Measurements from ENCODE around the gene GFOD1.

The GFOD1 gene

DNA sequence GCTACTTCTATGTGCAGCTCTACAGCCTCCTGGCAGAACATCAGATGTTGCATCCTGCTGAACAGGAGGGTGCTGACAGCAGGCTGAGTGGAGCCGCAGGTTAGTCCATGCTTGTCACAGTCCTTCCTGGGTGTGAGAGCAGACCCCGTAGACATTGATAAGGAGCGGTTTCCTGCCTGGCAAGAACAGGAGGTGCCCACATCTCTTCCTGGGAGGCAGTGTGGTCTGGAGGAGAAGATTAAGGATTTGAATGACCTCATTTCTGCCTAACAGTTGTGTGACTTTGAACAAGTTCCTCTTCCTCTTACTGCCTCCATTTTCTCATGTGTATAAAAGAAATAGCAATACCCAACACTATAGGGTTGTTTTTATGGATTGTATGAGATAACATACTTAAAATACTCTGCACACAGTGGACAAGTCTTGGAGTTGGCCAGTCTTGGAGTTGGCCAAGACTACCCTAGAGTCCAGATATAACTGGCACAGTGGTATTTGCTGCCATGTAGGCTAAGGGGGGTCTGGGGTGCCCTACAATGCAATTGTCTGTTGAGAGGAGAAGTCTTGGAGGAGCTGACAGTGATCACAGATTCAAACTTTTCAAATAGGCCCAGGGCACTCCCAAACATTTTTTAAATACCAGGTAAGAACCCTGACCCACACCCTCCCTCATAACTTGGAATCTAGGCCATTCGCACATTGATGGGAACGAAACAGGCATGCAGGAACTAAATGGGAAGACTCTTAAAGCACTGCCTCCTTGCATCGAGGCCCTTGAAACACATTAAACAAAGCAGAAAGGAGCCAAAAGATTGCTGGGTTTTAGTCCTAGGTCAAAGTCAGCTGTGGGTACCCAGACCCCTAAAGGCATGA lies 126.5 kb downstream of the GFOD1 start:
- DNase-seq (ENCODE audit: low read depth in 1 of 2, low spot score in 1 of 2), result no peak

DNA sequence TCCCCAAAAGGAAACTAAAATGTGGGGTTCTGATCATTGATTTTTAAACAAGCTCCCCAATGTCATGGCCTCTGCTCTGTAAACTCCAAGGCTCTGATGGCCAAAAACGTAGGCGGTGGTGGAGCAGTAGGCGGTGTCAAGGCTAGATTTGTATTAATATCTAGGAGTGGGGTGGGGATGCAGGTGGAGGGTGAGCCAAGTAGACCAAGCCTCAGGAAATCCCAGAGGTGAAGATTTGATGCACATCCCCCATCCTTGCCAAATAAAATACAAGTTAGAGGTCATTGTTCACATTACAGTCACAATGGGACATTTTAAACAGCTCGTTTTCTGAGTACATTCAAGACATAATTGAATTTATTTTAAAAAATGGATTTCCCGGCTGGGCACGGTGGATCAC lies 128.1 kb downstream of the GFOD1 start:
- no peak for DNase-seq (ENCODE audit: low read depth in 1 of 2, low spot score in 1 of 2)

DNA sequence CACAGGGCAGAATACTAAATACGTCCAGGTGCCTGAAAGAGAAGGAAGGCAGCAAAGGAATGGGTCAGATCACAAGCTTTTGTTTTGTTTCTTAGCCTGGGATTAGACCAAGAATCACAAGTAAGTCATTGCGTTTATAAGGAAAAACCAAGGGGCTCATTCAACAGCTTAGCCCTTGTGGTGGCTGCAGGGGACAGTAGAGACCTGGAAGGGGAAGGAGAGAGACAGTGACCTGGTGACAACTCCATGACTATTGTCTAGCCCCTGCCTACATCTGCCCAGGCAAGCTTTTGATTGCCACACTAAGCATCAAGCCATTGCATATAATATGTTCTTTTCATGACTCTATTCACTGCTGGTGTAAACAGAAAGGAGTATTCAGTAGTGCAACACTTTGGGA lies 128.9 kb downstream of the GFOD1 start:
- DNase-seq (ENCODE audit: low read depth in 1 of 2, low spot score in 1 of 2), result no peak

DNA sequence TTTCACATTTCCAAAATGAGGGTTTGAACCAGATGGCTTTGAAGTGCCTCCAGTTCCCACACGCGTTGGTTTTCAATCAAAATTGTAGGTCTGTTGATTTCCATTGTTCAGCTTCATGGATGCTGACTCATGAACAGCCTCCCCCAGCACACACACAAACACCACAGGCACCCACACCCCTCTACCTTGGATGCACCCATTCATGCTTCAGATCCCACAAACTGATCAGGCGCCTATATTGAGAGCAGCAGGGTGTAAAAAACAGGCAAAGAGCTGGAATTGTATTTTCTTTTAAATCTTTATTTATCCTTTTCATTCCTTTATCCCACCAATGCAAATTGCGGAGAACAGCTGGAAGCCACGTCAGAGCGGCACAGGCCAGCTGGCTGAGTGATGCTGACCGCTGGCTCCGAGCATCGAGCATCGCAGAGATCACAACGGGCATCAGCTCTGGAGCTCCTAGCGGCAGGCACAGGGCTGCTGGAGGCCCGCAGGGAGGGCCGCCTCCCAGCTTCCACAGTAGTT lies 129.8 kb downstream of the GFOD1 start:
- DNase-seq (ENCODE audit: low read depth in 1 of 2, low spot score in 1 of 2), result no peak

DNA sequence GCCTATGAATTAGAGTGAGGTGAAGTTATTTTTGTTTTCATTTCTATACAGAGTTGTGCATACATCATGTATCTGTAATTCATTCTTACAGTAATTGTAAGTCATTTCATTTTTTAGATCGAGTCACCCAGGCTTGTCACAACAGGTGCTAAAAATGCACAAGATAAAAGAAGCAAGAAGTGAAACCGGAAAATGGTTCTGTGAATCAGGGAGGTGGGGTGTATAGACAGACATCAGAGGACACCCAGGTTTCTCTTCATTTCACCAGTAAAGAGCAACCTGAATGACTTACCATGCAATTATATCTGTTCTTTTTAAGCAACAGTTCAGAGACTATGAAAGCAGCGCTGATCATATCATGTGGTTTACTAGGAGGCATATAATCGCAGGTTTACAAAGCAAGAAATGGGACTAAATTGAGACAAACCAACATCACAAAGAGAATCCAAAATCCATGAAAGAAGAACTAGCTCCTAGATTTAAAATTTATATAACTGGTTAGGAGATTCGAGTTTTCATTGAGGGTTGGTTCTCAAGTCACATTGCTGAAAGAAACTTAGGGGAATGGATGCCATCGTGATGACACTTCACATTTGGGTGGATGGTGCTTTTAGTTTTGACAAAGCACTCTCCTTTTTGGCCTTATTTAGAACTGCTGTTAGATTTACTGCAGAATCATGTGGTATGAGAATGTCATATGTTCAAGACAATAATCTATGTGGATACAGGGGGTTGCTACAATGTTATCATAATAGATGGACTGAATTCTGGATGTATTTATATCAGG lies 131.2 kb downstream of the GFOD1 start:
- peak in 1 of 2 donors; percentile 55 for DNase-seq (ENCODE audit: low read depth in 1 of 2, low spot score in 1 of 2)

DNA sequence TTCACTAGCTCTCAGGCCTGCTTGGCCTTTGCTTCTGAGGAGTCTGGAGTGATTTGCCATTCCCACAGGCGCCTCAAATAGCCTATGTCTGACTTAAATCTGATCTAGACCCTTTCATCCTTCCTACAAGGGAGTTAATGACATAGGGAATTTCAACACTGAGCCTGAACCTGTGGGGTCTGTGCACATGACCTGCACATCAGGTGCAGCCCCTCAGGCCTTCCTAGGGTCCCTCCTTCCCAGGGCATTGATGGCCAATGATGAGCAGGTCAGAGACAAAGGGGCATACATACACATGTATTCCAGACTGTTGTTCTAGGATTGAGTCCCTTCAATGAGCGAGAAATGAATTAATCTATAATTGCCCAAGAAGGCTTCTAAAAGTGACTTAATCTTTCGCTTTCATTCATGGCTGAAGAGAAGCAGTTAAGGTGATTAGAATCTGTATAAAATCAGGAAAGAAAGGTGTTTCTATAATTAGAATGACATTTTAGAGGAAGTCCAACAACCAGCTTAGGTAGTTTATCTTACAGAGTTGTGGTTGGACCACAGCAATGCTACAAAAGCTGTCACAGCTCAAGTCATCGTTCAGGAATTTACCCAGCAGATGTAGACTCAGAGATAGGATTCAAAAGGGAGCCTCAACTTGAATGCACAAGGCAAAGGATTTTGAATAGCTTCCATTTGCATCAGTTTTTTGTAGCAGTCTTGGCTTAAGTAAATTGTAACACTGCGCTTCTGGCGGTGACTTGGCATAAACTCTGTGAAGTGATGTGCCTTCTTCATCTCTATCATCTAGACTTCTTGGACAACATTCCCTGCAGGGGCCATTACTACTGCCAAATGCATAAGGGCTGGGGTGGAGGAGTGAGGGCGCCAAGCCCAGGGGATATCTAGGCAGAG lies 132.1 kb downstream of the GFOD1 start:
- peak; percentile 7 to 32 for DNase-seq (ENCODE audit: low read depth in 1 of 2, low spot score in 1 of 2)

DNA sequence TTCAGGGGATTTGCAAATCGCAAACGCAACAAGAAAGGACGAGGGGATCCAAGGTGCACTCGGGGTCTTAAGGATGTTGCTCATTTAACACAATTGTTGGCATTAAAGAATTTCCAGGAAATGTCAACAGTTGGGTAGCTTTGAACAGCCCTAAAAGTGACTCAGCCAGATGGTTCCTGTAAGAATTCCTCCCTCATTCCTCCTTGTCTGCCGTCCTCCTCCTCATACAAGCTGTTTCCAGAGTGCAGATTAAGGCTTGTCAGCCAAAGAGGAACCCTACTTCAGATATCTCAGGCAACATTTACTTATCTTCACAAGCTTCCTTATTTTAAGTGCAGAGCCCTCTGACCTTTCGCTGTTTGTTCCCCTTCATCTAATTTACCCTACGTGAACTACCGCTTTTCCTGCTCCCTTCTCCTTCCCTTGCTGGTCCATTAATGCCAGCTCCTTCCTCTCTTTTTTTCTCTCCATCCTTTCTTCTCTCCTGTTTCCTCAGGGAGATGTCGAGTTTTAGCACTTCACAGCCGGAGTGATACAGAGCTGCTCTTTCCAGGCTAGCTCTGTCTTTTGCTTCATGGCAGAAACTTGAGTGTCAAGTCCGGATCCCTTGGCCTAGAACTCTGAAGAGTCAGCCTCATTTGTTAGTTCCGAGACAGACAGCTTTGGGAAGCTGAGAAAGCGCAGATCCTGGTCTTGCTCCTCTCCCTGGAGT lies 132.9 kb downstream of the GFOD1 start:
- no peak for DNase-seq (ENCODE audit: low read depth in 1 of 2, low spot score in 1 of 2)

DNA sequence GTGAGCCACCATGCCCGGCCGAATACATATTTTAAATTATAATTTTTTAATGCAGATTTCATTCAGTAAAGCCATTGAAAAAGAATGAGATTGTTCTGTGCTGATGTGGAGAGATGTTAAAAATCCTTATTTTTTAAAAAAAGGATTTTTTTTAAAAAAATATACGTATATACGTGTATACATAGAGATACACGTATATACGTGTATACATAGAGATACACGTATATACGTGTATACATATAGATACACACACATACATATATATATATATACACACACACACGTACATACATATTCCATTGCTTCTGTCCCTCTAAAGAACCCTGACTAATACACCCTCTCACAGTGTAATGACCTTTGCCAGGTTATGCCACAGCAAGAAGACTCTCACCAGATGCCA lies 135.2 kb downstream of the GFOD1 start:
- no peak for DNase-seq (ENCODE audit: low read depth in 1 of 2, low spot score in 1 of 2)

DNA sequence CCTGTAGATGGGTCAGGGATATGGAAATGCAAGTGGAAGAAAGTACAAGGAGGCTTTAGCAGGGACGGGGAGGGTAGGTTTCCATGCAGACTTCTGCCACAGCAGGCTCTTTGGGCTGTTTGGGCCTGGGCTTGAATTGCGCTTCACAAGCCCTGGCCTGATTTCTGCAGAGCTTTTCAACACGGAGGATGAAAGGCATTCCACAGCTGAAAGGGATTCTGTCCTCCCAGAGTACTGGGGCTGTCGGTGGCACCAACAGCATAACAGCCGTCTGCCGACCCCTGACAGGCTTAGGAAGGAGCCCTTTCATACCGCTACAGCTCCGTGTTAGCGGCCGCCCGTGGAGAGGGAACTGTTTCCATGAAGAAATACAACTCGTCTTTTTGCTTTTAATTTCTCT lies 136.1 kb downstream of the GFOD1 start:
- no peak for DNase-seq (ENCODE audit: low read depth in 1 of 2, low spot score in 1 of 2)

DNA sequence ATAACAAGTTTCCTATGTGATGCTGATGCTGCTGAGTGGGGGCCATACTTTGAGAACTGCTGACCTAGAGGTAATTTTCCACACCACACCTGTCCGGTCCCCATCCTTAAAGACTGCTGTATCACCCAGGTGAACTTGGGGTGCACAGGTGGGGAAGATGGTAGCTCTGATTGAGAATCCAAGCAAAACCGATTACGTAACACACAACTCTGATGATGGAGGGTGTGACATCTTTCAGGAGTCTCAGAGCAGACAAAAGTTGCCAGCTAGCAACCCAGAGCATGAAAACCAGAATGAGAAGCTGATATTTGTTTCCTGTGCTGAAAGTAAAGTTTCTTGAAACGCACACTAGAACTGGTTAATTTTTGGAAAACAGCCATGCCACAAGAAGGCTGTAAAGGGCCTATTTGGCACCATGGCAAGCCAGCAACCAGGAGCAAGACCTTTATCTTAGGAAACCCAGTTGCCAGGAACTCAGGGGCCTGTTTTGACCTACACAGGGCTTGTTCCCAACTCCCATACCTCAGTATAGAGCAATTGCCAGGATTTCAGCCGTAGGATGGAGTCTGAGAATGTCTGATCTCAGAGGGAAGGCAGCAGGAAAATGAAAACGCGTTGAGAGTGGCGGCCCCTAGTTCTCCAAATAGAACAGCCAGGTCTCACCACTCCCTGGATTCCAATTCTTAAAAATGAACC lies 137.4 kb downstream of the GFOD1 start:
- DNase-seq (ENCODE audit: low read depth in 1 of 2, low spot score in 1 of 2), result no peak

DNA sequence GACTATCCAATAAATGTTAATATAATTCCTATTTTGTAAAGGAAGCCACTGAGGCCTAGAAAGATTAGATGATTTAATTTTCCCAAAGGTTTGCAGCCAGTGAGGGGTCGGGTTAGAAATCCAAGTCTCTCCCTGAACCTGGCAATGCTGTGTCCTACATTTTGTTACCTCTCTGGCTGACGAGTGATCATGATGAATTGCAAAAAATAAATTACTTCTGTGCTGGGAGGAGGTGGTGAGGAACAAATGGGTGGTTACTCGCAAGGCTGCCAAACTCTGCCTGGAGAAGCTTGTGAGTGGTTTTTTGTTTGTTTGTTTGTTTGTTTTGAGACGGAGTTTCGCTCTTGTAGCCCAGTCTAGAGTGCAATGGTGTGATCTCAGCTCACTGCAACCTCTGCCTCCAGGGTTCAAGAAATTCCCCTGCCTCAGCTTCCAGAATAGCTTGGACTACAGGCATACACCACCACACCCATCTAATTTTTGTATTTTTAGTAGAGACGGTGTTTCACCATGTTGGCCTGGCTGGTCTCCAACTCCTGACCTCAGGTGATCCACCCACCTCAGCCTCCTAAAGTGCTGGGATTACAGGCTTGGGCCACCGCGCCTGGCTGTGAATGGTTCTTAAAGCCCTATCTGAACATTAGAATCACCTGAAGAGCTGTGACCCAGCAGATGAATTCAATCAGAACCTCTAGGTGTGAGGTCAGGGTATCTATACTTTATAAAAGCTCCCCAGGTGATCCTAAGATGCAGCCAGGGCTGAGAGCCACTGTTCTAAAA lies 138.9 kb downstream of the GFOD1 start:
- no peak for DNase-seq (ENCODE audit: low read depth in 1 of 2, low spot score in 1 of 2)

DNA sequence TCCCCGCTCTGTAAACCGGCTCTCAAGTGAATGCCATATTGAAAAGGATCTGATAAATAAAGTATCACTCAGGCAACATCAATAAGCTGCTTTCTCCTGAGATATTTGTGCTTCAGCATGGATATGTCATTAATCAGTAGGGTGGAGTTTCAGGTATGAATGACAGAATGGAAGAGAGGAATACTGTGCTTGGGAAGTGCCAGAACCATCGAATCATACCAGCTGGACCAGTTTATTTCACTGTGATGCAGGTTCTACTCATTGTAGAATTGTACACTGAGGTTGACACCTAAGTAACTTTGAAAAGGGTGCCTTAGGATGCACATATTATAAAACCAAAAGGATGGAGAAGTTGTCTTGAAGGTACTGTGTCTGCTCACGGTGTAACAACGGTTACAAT lies 141.2 kb downstream of the GFOD1 start:
- no peak for DNase-seq (ENCODE audit: low read depth in 1 of 2, low spot score in 1 of 2)

DNA sequence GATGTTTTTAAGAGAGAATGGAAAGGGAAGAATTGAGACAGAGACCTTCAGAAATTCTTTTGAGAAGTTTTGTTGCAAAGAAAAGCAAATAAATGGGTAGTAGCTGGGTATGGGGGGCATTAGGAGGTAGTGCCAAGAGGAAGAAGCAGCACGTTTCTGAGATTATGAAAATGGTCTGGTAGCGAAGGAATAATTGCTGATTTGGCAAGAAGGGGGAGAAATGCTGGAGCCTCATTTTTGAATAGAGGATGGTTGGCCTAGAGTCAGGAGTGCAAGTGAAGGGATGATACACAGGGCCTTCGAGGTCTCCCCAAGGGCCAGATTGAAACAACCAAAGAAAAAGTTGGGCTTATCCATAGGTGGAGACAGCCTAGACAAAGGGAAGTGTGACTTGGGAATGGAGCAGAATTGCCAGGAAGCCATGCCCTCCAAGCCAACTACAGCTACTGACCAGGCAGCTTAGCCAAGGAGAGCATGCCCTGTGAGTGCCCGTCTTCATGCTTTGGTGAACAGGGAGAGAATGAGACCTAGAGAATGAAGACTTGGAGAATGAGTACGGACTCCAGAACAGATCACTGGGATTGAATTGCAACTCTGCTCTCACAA lies 144.9 kb downstream of the GFOD1 start:
- no peak for DNase-seq (ENCODE audit: low read depth in 1 of 2, low spot score in 1 of 2)

DNA sequence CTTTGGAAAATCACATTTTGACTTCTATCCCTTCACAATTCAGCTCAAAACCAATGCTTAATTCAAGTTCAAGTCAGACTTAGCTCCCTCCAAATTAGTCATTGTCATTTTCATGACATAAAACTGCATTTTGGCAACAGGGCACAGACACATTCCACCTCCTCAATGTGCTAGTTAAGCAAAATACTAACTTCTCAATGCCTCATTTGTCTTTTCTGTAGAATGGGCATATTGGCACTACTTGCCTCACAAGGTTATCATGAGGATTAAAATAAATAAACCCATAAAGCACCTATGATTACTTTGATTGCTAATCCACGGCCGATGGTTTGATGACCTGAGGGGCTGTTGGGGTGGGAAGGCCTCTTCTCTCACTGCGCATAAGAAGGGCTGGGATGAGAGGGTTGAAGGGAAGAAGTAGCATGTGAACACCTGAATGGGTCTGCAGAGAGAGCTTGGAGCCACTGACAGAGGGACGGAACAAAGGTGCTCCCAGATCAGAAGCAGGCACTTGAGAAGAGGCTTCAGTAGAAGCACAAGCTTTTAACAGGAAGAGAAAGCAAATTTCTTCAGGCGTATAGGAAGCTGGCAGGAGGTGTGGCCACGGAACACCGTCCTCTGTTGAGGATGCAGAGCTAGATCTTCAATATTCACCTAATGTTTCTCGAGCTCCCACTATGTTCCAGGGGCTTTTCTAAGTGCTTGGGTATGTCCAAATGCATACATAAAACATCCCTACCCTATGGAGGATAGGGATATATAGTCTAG lies 147.4 kb downstream of the GFOD1 start:
- DNase-seq (ENCODE audit: low read depth in 1 of 2, low spot score in 1 of 2), result no peak

DNA sequence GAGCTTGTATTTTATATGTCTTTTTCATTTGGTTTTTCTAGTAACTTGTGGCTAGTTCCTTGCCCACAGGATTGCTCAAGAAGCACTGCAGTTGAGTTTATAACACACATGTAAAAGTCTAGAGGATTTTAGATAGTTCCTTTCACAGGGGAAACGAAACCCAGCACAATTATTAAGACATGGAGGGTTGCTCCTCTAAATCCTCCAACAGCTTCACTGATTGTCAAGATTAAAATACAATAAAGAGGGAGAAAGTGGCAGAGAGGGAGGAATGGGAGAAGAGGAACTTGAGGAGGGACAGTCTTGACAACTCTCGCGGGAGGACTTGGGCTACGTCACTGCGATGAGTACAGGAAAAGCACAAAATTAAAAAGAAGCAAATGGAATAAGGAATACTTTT lies 149.4 kb downstream of the GFOD1 start:
- DNase-seq (ENCODE audit: low read depth in 1 of 2, low spot score in 1 of 2), result no peak

DNA sequence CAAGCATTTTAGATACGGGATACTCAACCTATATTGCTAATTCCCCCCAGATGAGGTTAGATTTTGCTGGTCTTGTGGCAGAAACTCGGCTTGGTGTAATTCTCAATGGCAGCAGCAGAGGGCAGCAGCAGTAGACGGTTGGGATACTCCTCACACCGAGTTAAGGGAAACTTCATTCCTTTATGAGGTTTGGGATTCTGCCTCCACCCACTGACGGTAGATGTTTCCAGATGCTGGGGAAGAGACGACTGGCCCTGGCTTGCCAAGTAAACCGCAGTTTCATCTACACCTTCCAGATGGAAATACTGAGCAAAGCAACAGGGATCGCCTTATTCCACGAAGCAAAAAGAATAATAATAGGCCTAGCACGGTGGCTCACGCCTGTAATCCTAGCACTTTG lies 150.8 kb downstream of the GFOD1 start:
- DNase-seq (ENCODE audit: low read depth in 1 of 2, low spot score in 1 of 2), result peak; percentile 69 to 75

DNA sequence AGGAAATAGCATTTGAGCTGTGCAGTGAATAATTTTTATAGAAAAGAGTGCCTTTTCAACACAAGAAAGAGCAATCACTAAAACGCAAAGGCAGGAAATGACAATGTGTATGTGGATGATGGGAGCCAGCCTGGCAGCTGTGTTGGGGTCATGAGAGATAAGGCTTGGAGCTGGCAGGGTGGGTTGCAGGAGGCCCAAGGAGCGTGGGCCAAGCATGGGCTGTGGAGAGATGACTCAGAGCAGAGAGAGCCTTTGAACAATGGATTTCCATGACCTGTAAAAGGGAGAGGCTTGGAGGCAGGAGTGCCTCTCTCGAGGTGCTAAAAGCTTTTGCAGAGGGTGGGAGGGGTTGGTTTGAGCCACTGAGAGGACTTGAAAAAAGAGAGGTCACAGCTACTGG lies 152.4 kb downstream of the GFOD1 start:
- no peak for DNase-seq (ENCODE audit: low read depth in 1 of 2, low spot score in 1 of 2)

DNA sequence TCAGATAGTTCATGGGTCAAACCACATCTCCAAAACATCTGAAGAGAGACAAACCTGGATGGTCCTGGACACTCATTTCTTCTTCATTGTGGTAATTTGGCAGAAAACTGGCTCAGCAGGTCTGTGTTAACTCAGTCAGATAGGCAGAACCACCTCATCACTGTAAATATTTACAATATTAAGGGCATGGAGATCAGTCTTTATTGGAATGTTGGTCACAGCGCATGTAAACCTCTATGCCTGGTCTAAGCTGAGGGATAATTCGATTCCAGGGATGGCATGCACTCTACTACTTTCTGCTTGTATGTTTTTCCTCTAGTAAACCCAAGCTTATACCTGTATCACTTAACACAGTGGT lies 155.1 kb downstream of the GFOD1 start:
- DNase-seq (ENCODE audit: low read depth in 1 of 2, low spot score in 1 of 2), result no peak

Measured in activated CD4-positive, alpha-beta T cell treated with anti-CD3 and anti-CD28 coated beads, Interleukin-2, amount 50 U/mL, for 24 hours (primary cell).